ENCODE results near the gene FMN1.

The FMN1 gene

GRCh38 chr15:33182926-33183325 is 11.6 kb downstream of the FMN1 start:
- no peak overlapping the region for H3K4me3 Mint-ChIP-seq
- H3K36me3 Mint-ChIP-seq (ENCODE audit: low read depth): no peaks in the 10 kb centered on the region
- DNase-seq: no peak
- H3K27ac Mint-ChIP-seq: no peak overlapping the region
- TF ChIP-seq, protein P1, sequence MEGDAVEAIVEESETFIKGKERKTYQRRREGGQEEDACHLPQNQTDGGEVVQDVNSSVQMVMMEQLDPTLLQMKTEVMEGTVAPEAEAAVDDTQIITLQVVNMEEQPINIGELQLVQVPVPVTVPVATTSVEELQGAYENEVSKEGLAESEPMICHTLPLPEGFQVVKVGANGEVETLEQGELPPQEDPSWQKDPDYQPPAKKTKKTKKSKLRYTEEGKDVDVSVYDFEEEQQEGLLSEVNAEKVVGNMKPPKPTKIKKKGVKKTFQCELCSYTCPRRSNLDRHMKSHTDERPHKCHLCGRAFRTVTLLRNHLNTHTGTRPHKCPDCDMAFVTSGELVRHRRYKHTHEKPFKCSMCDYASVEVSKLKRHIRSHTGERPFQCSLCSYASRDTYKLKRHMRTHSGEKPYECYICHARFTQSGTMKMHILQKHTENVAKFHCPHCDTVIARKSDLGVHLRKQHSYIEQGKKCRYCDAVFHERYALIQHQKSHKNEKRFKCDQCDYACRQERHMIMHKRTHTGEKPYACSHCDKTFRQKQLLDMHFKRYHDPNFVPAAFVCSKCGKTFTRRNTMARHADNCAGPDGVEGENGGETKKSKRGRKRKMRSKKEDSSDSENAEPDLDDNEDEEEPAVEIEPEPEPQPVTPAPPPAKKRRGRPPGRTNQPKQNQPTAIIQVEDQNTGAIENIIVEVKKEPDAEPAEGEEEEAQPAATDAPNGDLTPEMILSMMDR (IDR thresholded peaks at IDR 0.05): no peak
- no peaks in the 10 kb centered on the region for H3K9me3 Mint-ChIP-seq
- H3K27me3 Mint-ChIP-seq (ENCODE audit: low read depth, poor library complexity): no peaks in the 10 kb centered on the region
- H3K4me1 Mint-ChIP-seq: peaks cover 57% of the 10 kb centered on the region

- no peaks in the 10 kb centered on the region for H3K36me3 Mint-ChIP-seq (ENCODE audit: low read depth)
- H3K4me3 Mint-ChIP-seq: no peak overlapping the region
- TF ChIP-seq, protein P1 (IDR thresholded peaks at IDR 0.05): no peak
- DNase-seq: no peak
- H3K27ac Mint-ChIP-seq: no peak overlapping the region
- H3K9me3 Mint-ChIP-seq: no peaks in the 10 kb centered on the region
- H3K4me1 Mint-ChIP-seq: peaks cover 58% of the 10 kb centered on the region
- H3K27me3 Mint-ChIP-seq (ENCODE audit: low read depth, poor library complexity): no peaks in the 10 kb centered on the region
Measured at GRCh38 chr15:33182278-33182905, 12.1 kb downstream of the FMN1 start.

DNA sequence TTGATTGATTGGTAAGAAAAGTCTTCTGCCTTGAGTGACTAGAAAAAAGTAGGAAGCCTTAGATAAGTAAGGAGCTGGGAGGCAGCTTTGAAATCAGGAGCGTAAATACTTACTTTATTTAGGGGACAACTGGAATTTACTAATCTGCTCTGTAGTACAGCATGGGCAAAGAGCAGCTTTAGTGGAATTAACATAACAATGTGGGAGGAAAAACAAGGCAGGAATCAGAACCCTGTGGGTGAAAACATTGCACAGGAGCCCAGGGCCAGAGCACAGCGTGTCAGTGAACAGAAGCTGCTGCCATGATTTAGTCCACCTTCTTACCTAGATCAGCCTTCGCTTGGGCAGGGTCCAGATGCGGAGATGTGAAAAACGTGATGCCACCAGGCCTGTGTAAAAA is 14.6 kb downstream of the FMN1 start:
- H3K9me3 Mint-ChIP-seq: no peaks in the 10 kb centered on the region
- no peak overlapping the region for H3K4me3 Mint-ChIP-seq
- DNase-seq: no peak
- H3K27ac Mint-ChIP-seq: peak overlapping the region; percentile 21
- H3K27me3 Mint-ChIP-seq (ENCODE audit: low read depth, poor library complexity): no peaks in the 10 kb centered on the region
- TF ChIP-seq, protein P1 (IDR thresholded peaks at IDR 0.05): no peak
- no peaks in the 10 kb centered on the region for H3K36me3 Mint-ChIP-seq (ENCODE audit: low read depth)
- peaks cover 59% of the 10 kb centered on the region for H3K4me1 Mint-ChIP-seq

- Mint-ChIP-seq H3K4me3 (no peak overlapping the region), H3K4me1 (peaks cover 11% of the 10 kb centered on the region), H3K36me3 (ENCODE audit: low read depth) (peaks cover 16% of the 10 kb centered on the region), H3K9me3 (no peaks in the 10 kb centered on the region), H3K27me3 (ENCODE audit: low read depth, poor library complexity) (peaks cover 5% of the 10 kb centered on the region), H3K27ac (no peak overlapping the region)
- DNase-seq: no peak
- TF ChIP-seq, protein P1 (IDR thresholded peaks at IDR 0.05): no peak
Measured at GRCh38 chr15:33171202-33171601, 23.3 kb downstream of the FMN1 start.

GRCh38 chr15:33169625-33170024 is 24.9 kb downstream of the FMN1 start:
- Mint-ChIP-seq H3K4me1 (peaks cover 4% of the 10 kb centered on the region), H3K27me3 (ENCODE audit: low read depth, poor library complexity) (peaks cover 5% of the 10 kb centered on the region), H3K36me3 (ENCODE audit: low read depth) (peaks cover 16% of the 10 kb centered on the region), H3K4me3 (no peak overlapping the region), H3K9me3 (no peaks in the 10 kb centered on the region), H3K27ac (no peak overlapping the region)
- DNase-seq: no peak
- TF ChIP-seq, protein P1 (IDR thresholded peaks at IDR 0.05): no peak

- H3K27ac Mint-ChIP-seq: no peak overlapping the region
- no peak overlapping the region for H3K4me3 Mint-ChIP-seq
- DNase-seq: no peak
- peaks cover 15% of the 10 kb centered on the region for H3K36me3 Mint-ChIP-seq (ENCODE audit: low read depth)
- H3K27me3 Mint-ChIP-seq (ENCODE audit: low read depth, poor library complexity): peaks cover 5% of the 10 kb centered on the region
- TF ChIP-seq, protein P1 (IDR thresholded peaks at IDR 0.05): no peak
- H3K4me1 Mint-ChIP-seq: peaks cover 4% of the 10 kb centered on the region
- H3K9me3 Mint-ChIP-seq: no peaks in the 10 kb centered on the region
Measured at GRCh38 chr15:33168444-33168843, 26.1 kb downstream of the FMN1 start.

All from nephron progenitor cell (in vitro differentiated cells).